ENCODE results near the gene TMA7.

The TMA7 gene

DNA sequence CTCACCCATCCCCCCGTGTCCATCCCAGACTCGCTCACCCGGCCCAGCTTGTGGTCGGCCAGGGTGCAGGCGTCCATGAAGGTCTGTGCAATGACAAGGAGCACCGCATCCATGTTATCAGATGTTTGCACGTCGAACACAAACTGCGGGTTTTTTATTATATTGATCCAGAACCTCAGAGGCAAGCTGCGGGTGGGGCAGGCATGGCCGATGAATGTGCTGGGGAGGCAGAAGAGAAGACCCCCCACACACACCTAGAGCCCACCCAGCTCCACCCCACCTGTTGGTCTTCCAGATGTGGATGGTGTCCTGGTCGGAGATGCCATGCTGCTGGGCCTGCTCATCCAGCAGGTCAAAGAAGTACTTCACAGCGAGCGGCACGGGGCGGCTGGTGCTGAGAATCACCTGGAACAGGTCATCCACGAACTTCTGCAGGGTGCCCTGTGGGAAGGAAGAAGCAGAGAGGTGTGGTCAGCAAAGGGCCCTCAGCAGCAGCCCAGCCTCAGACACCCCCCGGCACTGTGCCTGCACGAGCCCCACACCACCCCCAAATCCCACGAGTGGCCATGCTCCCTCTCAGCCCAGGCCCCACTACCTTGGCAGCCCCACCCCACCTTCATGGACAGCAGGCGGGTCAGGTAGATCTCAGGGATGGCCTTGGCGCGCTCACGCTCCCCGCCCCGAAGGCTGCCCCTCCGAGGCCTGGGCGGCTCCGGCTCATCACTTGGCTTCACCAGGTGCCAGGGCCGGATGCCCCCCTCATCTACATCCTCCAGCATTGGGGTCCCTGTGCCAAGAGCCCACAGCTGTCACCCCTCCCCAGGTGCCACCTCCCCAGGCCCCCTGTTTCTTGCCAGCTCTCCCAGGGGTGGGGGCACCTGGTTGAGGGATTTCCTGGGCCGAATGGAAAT is 30.5 kb upstream of the TMA7 start:
- no peak for DNase-seq

DNA sequence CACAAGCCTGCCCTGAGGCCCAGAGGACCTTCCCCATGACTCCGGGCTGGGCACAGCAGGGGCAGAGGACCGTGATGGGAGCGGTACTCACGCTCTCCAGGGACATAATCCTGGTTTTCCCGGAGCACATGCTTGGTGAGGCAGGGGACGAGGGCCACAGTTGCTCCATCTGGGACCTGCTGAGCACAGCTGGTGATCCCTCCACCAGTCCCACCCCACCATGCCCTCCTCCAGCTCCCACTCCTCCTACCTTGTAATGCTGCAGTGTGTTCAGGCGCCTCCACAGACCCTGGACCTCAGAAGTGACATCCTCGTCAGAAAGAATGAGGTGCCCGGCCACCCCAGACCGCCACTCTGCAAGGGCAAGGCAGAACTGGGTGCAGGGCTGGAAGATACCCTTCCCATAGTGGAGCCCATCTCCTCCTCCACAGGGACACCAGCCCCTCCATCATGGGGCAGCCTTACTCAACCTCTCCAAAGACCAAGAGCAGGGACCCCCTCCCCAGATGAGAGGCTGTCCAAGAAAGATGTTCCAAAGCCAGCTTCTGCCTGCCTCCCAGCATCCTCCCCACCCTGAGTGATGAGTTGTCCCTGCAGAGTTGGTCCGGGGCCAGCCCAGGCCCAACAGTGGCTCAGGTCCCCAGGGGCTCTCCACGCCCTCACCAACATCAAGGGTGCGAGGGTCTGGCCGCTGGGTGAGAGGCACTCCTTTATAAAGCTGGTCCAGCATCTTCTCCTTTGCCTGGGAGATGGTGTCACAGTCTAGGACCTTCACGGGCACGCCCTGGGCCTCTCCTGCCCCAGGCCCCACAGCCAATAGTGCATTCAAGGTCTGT is 29.6 kb upstream of the TMA7 start:
- DNase-seq, result no peak

DNA sequence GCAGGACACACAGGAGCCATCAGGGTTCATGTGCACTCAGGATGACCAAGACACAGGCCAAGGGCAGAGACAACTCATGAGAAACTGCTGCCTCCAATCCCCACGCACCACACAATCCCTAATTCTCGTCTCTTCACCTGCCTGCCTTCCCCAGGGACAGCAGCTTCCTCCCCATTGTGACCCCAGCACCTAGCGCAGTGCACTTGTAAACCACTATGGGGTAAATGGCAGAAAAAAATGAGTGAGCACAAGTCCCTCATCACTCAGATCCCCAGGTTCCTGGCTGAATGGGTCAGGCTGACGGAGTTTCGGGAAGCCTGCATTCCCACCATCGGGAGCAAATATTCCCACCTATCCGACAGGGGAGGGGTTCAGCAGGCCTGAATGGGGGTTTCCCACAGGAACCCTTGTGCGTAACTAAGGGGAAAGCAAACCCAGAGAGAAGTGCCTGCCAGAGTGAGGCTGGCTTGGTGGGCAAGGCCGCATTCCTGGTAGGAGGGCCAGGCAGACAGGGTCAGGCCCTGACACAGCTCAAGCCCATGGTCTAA is 28.9 kb upstream of the TMA7 start:
- no peak for DNase-seq

- no peak for DNase-seq
These were observed 28.3 kb upstream of the TMA7 start for GRCh38 chr3:48411606-48412374.

- DNase-seq, result no peak
These were observed 27.6 kb upstream of the TMA7 start for GRCh38 chr3:48412375-48413001.

DNA sequence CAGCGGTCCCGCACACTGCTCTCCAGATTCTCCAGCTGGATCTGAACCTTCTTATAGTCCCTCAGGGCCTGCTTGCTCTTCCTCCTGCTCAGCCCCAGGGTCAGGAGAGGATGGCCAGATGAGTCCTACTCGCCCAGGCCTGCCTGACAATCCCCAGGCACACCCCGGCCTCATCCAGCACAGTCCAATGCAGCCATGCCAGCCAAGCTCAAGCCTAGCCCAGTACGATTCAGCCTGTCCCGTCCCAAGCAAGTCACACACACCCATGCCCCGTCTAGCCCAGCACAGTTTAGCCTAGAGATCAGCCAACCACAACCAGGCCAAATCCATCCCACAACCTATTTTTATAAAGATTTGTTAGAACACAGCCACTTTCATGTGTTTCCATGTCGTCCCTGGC is 27.0 kb upstream of the TMA7 start:
- no peak for DNase-seq

GRCh38 chr3:48413611-48414010 is 26.4 kb upstream of the TMA7 start:
- DNase-seq, result no peak

GRCh38 chr3:48414376-48415250 is 25.4 kb upstream of the TMA7 start:
- DNase-seq, result no peak

DNA sequence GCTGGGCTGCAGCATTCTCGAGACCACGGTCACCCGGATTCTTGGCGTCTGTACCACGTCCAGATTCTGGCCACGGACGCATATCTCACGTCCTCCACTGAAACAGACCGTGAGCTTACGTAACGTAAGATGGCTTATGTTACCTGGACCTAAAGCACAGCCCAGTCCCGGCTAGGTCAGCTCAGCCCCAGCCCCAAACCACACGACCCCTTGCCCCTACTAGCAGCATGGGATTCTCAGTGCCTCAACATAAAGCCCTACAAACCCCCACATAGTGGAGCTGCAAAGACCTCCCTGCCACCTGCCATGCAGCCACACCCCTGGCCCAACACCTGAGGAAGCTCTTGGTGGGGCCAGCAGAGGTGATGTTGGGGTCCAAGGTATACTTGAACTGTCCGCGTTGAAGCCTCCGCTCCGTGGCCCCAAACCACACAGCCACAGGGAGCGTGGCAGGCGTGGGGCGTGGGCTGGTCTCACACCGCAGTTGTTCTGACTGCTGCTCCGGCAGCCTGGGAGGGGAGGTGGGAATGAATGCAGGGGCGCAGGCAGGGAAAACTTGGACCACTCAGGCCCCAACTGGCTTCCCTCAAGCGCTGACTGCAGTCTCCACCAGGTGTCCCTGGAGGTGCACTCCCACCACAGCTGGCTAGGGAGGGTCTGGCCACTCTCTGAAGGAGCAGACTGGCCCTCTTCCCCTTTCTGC is 24.7 kb upstream of the TMA7 start:
- no peak for DNase-seq

DNA sequence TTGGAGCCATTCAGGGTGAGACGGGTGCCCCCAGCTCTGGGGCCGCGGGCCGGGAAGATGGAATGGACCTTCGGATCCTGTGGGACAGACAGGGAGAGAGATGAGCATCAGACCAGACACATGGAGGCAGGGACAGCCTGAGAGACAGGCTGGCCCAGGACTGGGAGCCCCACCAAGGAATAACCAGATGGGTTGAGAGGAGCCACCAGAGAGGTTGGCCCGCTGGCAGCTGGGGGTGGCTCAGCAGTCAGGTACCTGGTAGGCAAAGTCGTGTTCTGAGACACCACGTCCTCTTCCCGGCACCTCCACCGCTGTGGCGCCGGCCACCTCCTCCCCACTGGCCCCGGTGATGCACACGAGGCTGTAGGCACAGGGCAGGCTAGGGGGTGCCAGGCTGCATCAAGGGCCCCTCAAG is 24.0 kb upstream of the TMA7 start:
- no peak for DNase-seq

GRCh38 chr3:48416546-48416945 is 23.5 kb upstream of the TMA7 start:
- no peak for DNase-seq

GRCh38 chr3:48417529-48418108 is 22.4 kb upstream of the TMA7 start:
- DNase-seq, result no peak

DNA sequence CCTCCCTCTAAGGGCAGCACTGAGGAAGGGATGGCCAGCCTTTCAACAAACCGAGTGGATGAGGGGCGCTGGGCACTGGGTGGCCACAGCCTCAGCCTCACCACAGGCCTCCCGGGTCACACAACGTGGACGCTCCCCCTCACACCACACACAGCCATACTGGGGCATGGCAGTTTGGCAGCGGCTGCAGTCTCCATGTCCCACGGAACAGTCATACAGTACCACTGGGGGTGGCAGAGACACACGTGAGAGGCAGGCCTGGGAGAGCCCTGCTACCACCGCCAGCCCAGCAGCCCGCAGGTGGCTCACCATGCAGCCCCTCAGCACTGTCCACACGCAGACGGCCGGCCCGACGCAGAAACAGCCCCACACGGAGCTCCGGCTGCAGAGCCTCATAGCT is 21.9 kb upstream of the TMA7 start:
- DNase-seq, result no peak

DNA sequence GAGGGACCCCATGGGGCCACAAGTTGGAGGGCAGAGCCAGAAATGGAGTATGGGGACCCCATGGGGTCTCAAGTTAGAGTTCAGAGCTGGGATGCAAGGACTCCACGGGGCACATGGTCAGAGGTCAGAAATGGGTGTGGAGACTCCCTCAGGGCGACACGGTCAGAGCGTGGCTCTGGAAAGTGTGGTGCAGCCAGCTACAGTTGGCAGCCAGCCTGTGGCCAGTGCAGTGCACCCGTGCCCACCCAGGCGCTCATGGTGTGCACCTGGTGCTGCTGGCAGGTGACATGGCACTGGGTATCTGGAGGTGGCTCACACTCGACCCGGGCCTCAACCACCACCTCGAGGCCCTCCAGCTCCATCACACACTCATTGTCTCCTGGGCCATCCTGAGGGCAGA is 21.4 kb upstream of the TMA7 start:
- no peak for DNase-seq

- no peak for DNase-seq
These were observed 20.9 kb upstream of the TMA7 start for GRCh38 chr3:48419149-48419548.

GRCh38 chr3:48419597-48419996 is 20.5 kb upstream of the TMA7 start:
- no peak for DNase-seq

GRCh38 chr3:48420561-48420960 is 19.5 kb upstream of the TMA7 start:
- DNase-seq, result no peak

GRCh38 chr3:48422272-48422671 is 17.8 kb upstream of the TMA7 start:
- DNase-seq, result no peak

GRCh38 chr3:48422681-48423080 is 17.4 kb upstream of the TMA7 start:
- DNase-seq, result no peak

GRCh38 chr3:48423241-48423882 is 16.7 kb upstream of the TMA7 start:
- no peak for DNase-seq
